GM19351 (cell line): ENCODE measurements around the gene PYGL.
"Not testable (repeated sequence)": the region's sequence is repeated elsewhere in the genome, so short reads cannot be mapped to it uniquely, and the experiment has no call there.

ENCODE experiments used
- ATAC-seq: cut with Tn5 transposase; IDR thresholded peaks from one replicate; pipeline ENCODE4 v1.9.1; 2021; ENCODE audit warnings: mild to moderate bottlenecking, moderate library complexity; ENCODE audit not compliant: unreplicated experiment

PYGL gene

GRCh38 chr14:50929506-50929905 lies 14.8 kb downstream of the PYGL start:
- ATAC-seq: no peak

DNA sequence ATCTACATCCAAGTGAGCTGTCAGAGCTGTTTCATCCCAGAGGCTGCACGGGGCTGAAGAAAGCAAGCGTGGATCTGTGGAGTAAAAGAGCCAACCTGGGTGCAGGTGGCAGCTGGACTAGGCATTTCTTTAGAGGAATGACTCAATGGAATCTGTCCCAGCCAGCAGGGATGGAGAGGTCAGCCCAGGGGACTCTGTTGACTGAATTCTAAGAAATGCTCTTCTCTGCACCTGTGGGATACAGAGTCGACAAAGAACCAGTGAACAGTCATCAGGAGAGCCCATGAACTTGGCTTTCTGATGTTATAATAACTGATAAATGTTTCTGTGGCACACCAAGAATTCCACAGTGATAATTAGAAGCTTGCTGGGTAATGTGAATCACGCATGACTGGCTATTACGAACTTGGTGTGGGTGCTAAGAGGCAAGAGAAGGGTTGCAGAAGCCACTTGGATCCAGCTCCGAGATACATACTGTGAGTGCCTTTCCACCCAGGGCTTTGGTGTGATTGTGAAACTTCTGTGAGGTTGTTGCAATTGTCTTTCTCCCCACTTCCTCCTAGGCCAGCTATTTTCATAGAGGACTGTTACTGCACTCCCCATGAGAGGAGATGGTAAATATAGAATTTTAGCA lies 16.2 kb downstream of the PYGL start:
- peak; percentile 90 for ATAC-seq

- no peak for ATAC-seq
Measured at GRCh38 chr14:50926851-50927386, 17.4 kb downstream of the PYGL start.

GRCh38 chr14:50924843-50925242 lies 19.4 kb downstream of the PYGL start:
- no peak for ATAC-seq

- ATAC-seq: no peak
Measured at GRCh38 chr14:50924236-50924635, 20.0 kb downstream of the PYGL start.

GRCh38 chr14:50922803-50923202 lies 21.5 kb downstream of the PYGL start:
- ATAC-seq: no peak

- ATAC-seq: no peak
Measured at GRCh38 chr14:50920482-50921230, 23.6 kb downstream of the PYGL start.

GRCh38 chr14:50919524-50919923 lies 24.8 kb downstream of the PYGL start:
- not testable (repeated sequence) for ATAC-seq

- no peak for ATAC-seq
Measured at GRCh38 chr14:50917449-50917848, 26.8 kb downstream of the PYGL start.

DNA sequence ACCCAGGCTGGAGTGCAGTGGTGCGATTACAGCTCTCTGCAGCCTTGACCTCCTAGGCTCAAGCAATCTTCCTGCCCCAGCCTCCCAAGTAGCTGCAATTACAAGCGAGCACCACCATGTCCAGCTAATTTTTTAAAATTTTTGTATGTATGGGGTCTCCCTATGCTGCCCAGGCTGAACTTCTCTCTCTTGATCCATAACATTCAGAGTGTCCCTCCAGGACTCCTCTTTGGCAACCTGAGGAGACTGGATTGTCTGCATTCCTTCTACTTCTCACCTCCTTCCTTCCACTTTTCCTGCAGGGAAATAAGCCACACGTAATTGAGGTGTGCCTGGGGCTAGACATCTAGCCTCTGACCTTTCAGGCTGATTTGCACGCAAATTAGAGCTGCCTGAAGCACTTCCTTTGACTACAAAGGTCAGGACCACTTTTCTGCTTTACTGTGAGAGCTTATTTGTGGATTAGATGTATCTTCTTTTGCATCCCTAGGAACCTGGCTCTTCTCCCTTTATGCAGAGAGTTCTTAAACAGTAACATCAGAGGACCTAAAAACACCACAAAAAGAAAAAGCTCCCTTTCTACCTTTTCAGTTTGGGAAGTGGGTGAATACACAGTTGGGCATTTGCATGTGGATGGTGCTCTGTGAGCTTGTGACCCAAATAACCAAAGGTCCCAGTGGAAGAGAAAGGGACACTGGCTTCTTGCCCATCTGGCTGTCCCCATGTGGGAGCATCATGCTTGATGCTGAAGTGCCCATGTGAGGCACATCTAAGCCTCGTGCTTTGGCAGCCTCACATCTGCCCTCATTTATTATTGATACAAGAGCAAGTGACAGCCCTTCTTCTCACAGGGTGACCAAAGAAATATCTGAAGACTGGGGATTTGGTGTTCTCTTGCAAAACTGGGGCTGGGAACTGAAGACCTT lies 33.5 kb downstream of the PYGL start:
- no peak for ATAC-seq

- ATAC-seq: no peak
Measured at GRCh38 chr14:50906326-50907065, 37.8 kb downstream of the PYGL start.

- no peak for ATAC-seq
Measured at GRCh38 chr14:50904719-50905118, 39.6 kb downstream of the PYGL start.

DNA sequence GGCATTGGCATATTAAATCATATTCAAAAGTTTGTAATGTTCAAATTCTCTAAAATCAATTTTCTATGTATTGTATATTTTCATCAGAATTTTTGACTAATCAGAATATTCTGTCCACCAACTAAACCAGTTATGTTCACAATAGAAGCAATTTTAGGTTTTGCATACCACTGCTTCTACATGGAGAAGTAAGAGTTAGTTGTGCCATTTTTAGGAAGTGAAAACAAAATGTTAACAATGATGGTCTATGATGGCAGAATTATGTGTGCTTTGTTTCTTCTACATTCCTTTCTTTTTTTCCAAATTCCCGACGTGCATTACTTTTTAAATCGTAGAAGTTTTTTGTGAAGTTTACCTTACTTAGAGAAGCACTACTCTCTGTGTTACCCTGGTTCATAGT lies 42.9 kb downstream of the PYGL start:
- ATAC-seq: no peak

GRCh38 chr14:50897658-50898175 lies 46.6 kb downstream of the PYGL start:
- no peak for ATAC-seq

DNA sequence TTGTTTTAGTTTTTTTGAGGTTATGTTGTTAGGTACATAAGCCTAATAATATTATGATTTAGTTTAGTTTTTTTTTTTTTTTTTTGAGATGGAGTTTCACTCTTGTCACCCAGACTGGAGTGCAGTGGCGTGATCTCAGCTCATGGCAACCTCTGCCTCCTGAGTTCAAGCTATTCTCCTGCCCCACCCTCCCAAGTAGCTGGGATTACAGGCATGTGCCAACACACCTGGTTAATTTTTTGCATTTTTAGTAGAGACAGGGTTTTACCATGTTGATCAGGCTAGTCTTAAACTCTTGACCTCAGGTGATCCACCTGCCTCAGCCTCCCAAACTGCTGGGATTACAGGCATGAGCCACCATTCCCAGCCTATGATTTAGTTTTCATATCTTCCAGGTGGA lies 47.3 kb downstream of the PYGL start:
- ATAC-seq: not testable (repeated sequence)

GRCh38 chr14:50896421-50896820 lies 47.9 kb downstream of the PYGL start:
- ATAC-seq: not testable (repeated sequence)

DNA sequence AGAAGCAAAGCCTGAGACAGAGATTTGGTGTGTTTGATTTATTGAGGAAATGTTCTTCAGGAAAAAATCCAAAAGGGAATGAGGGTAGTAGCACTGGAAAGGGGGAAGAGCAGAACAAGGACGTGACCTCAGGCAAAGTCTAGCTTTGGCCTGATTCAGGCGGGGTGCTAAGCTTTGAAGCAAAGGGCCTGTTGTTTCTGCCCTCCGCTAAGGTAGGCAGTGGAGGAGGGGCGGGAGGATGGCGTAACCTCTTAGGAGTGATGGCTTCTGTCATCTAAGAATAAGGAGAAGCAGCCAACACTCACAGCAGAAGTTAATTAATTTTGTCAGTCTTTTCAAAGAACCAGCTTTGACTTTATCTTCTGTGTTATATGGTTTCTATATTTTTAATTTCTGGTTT lies 52.0 kb downstream of the PYGL start:
- no peak for ATAC-seq

- ATAC-seq: no peak
Measured at GRCh38 chr14:50887476-50887875, 56.8 kb downstream of the PYGL start.

- no peak for ATAC-seq
Measured at GRCh38 chr14:50883827-50884197, 60.5 kb downstream of the PYGL start.
